HG02973 (cell line): ENCODE measurements around the gene MSRB3.
"Not testable (repeated sequence)": the region's sequence is repeated elsewhere in the genome, so short reads cannot be mapped to it uniquely, and the experiment has no call there.

ENCODE experiments used
- ATAC-seq: cut with Tn5 transposase; IDR thresholded peaks from one replicate; pipeline ENCODE4 v1.9.1; 2021; ENCODE audit warnings: moderate library complexity; ENCODE audit not compliant: unreplicated experiment

MSRB3 gene

DNA sequence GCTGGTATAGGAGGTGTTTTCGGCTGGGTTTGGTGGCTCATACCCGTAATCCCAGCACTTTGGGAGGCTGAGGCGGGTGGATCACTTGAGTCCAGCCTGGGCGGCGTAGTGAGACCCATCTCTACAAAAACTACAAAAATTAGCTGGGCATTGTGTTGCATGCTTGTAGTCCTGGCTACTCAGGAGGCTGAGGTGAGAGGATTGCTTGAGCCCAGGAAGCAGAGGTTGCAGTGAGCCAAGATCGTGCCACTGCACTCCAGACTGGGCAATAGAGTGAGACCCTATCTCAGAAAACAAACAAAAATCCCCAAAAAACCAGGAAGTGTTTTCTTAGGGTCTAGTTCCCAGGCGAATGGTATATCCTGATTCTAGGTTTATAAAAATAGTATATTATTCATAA, 7.0 kb downstream of the MSRB3 start:
- not testable (repeated sequence) for ATAC-seq

DNA sequence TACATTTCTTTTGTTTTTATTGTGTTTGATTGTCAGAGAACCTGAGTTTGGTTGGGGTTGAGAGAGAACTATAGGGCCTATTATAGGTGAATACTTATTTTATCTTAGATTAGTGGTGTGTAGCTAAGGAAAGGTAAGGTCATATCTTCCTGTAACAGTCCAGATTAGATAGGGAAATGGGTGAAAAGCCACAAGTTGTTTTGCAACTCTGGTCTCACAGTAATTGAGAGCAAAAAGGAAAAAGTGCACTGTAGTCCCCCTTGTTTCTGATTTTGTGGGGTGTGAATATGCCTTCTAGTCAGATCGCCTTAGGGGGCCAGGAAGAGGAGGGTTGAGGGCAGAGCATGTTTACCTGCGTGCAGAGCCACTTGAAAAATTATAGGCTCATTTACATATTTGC, 8.9 kb downstream of the MSRB3 start:
- no peak for ATAC-seq

DNA sequence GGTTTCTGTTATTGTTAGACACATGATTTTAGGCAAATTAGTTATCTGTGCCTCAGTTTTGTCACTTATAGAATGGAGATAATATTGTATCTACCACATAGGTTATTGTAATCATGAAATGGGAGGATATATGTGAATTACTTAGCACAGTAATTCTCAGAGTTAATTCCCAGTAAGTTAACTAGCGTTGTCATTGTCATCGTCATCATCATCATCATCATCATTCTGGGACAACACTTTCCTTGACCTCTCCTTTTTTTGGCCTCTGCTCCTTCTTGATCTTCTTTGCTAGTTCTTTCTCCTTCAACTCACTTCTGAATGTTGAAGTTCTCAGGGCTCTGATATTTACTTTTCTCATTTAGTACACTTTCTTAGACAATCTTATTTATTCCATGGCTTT, 13.8 kb downstream of the MSRB3 start:
- no peak for ATAC-seq

DNA sequence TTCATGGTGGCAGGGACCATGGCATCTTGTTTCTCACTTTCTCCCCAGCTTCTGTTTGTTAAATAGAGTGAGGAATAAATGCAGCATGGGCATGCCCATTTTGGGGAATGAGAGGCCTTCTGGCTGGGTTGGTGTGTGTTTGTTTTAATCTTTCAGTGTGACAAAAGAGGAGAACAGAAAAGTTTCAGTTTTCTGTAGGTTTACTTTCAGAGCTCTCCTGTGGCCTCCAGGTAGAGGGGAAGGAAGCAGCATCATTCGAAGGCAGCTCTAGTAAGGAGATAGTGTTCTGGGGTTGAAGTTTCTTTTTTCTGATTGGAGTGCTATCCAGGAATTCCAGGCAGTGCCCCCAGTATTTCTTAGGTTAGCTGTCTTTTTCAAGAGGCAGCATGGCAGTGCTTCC, 15.3 kb downstream of the MSRB3 start:
- no peak for ATAC-seq

DNA sequence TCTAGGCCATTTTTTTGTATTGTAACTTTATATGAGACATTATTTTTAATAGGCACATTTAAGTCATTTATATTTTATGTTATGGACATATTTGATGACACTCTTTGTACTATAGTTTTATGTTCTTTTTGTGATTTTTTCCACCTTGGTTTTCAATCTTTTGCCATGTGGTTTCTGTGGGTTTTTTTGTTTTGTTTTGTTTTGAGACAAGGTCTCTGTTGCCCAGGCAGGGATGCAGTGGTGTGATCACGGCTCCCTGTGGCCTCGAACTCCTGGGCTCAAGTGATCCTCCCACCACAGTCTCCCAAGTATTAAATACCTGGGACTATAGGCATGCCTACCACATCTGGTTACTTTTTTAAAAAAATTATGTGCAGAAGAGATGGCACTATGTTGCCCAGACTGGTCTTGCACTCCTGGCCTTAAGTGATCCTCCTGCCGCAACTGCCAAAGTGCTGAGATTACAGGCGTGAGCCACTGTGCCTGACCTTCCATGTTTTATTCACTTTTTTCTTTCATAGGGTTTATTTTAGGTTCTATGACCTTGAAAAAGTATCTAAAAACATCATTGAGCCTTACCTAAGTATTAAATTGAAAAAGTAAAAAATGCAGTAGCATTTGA, 16.3 kb downstream of the MSRB3 start:
- no peak for ATAC-seq

DNA sequence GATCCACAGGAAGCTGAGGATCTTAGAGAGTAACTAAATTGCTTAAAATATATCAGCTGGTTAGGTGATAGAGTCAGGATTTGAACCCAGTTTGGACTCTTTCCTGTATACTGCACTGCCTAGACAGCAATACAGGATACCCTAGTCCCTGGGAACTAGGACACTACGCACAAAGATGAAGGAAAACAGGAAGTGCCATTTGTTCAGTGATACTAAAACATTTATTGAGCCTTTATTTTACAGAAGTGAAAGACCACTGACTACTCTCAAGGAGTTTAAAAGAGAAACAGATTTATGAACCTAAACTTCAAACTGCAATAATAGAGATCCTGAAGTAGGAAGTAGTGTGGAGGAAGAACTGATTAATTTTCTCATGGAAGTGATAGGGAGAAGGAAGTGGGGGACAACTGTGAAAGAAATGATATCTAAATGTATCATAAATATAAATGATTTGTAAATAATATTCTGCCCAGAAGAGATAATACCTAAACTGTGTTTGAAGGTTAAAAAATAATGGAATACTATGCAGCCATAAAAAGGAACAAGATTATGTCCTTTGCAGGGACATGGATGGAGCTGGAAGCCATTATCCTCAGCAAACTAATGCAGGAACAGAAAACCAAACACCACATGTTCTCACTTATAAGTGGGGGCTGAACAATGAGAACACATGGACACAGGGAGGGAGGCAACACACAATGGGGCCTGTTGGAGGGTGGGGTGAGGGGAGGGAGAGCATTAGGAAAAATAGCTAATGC, 18.2 kb downstream of the MSRB3 start:
- ATAC-seq, result no peak

DNA sequence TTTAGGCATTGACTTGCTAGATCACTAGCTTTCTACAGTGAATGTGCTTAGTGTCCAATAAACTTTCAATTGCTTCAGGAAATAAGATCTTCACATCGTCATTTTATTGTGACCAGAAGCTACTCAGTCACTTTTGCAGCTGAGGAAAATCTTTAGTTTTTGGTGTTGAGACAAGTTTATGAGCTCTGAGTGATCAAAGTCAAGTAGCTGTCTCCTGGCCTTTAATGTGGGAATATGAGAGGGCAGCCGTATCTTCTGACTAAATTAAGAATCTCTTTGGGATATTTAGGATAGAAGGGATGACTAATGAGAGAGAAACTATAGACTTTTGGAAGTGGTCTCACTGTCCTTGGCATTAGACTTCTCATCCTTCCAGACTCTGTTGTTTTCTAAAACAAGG, 21.6 kb downstream of the MSRB3 start:
- ATAC-seq, result no peak

DNA sequence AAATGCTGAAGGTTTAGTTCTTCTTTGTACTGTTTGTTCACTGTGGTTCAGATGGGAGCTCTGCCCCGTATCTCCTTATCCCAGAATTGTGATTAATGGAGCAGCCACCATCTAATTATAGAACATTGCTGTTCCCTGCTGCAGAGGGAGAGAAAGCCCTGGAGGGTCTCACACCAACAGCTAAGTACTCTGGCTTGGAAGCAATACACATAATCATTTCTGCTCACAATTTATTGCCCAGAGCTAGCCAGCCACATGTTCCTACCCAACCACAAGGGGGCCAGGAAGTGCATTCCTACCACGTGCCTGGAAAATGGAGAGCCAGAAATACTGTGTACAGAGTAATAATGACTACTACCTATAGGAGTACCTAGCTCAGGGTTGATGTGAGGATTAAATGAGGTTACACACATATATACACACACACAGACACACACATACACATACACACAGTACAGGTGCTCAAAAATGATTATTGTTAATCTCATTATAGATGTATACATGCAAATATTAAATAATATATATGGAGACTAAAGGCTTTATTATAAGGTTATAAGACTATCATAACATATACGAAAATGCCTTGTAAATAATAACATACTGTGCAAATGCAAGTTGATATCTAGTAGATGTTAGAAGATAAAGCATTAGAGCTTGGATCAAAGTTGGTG, 22.3 kb downstream of the MSRB3 start:
- no peak for ATAC-seq

DNA sequence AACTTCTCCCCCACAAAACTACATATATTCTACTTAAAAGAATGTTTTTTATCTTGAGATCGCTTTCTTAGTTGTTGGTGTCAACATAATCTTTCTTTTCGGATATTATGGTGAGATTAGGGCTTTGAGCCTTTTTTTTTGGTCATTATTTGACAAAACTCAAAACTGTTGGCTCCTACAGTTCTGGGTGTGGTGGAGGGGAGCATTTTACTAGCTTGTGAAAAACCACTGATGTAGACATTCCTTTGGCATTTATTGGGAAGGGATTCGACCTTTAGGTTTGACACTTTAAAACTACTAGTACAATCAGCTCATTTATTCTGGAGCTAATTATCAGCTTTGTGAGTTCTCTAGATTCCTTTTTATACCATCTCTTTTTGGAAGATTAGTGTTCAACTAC, 24.4 kb downstream of the MSRB3 start:
- no peak for ATAC-seq

DNA sequence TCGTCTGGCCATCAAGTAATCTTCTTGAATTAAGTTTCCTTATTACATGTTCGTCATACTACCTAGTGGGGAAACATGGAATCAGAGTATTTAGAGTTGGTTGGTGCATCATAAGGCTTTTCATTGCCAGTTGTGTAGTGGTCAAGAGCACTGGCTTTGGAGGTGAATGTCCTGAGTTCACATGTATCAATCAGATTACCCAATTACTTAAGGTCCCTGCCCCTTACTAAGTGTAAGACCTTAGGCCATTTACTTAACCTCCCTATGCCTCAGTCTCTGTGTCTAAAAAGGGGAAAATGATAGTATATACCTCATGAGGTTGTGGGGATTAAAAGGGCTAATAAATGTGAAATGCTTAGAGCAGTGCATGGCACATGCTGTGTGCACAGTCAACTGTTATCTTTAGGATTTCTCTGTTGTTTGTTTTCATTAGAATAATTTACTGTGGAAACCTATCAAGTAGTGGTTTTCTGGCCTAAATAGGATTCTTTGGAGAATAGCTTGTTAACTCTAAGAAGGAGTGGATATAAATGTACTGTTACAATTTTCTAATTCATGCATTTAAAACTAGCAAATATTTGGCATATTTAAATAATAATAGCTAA, 27.0 kb downstream of the MSRB3 start:
- ATAC-seq, result no peak

DNA sequence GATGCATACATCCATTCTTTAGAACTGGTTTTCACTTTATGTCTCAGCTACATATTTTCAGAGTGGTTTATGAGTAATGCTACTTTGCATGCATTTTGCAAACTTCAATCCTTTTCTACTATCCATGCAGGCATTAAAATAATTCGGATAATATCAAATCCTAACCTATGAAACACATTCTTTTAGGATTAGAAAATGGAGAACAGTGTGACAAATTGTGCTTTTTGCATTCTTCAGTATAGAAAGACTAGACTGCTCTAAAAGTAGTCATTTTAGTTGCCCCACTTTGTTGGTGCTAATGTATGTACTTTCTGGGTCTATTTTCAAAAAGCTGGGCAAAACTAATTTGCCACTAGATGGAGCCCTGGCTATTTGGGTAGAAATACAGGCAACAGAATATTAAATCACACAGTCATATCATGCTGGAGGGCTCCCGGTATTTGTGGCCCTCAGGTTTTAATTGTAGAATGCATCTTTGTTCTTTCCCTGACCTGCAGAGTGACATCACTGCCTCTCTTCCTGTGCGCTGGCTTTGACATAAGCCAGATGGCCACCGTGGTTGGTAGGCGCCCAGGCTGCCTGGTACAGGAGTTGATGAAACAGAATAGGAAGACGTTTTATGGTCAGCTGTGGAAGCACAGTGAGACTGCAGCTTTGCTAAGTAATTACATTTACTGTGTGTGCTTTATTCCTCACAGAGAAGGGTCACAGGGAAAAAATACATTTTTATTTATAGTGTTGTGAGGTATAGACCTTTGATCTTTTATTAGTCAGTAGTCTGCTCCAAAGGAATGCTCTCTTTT, 28.1 kb downstream of the MSRB3 start:
- ATAC-seq, result no peak

DNA sequence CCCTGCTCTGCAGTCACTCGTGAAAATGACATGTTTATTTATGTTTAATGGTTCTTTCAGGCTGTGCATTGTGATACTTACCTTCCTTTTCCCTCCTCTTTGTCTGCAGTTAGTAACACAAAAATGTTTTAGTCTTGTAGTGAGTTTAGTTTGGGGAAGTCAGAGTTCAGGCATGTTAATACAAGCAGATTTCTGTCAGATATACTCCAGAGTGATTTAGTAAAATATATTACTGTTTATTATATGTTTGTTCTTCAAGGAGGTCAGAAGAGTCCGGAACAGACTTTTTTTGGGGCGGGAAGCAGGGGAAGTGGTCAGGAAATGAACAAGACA, 28.7 kb downstream of the MSRB3 start:
- ATAC-seq, result no peak

DNA sequence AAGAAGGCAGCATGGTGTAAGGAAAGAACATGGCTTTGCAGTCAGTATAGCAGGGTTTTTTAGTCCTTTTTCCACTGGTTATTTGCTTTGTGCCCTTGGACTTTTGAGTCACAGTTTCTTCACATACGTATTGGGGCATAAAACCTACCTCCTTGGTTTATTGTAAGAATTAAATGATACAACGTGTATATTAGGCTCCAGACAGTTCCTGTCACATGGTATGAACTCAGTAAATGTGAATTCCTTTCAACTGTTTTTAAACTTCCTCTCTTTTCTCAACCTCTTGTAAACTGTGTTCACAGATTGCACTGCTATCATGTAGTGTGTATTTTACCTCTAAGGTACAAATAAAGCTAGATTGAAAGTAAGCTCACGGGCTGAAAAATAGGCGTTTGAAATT, 29.5 kb downstream of the MSRB3 start:
- no peak for ATAC-seq

DNA sequence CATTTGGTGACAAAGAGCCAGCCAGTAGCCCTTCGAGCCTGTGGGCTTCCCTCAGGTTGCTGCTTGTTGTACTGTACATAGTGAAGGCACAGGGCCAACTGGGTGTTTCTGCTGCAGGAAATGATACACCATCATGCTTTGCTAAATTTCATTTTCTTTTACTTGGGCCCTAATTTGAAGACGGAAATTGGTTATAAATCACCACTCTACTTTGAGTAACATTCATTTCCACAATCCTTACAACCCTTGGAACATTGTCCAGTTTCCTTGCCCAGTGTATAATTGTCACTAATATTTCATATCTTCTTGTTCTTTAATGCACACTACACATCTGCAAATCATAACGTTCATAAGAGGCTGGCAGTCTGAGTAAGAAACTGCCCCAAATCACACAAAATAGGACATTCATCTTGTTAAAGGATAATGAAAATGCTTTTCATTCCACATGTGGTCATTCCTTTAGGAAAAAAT, 30.2 kb downstream of the MSRB3 start:
- ATAC-seq, result no peak

DNA sequence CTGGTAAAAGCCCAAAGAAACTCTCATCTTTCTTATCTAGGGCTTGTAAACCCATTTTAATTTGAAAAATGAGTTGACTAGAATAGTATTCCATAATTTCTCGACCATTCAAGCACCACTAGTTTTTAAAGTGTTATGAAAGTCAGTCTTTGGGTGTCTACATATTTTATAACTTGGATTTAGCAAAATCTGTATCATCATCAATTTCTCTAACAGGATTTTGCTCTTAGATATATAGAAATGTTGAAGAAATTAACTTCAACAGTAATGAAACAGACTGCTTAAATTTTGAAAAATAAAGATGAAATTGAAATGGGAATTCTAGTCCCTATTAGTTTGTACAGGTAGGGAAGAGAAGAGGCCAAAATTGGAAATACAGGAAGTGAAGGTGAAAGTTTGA, 32.8 kb downstream of the MSRB3 start:
- no peak for ATAC-seq

DNA sequence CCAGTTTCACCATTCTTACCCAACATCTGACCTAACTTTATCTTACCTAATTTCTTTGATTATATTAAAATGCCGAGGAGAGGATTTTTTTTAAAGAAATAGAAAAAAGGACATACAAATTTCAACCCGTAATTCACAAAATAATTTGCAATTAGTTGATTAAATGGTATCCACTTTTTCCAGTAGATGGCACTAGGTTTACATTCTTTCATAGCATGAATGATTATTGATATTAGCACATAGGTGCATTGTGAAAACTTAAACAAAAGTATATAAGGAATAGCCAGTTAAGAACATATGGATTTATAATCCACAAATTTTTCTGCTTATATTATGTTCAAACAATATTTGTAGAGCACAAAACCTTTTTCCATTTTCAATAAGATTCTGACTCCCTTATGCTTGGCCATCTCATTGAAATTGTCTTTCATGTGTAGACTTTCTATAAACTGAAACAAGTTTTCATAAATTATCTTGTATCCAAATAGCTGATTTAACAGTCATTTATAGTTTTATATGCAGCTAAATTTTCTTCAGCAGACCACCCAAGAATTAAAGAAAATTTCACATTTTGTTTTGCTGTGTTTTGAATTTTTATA, 35.3 kb downstream of the MSRB3 start:
- no peak for ATAC-seq

DNA sequence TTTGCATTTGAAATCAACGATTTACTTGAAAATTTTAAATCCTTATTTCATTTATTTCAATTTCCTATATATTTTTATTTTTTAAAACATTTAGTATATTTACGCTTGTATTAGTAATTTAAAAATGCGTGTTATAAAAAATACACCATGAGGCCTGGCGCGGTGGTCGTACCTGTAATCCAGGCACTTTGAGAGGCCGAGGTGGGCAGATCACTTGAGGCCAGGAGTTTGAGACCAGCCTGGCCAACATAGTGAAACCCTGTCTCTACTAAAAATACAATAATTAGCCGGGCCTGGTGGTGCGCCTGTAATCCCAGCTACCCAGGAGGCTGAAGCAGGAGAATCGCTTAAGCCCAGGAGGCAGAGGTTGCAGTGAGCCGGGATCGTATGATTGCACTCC, 36.8 kb downstream of the MSRB3 start:
- ATAC-seq, result not testable (repeated sequence)

DNA sequence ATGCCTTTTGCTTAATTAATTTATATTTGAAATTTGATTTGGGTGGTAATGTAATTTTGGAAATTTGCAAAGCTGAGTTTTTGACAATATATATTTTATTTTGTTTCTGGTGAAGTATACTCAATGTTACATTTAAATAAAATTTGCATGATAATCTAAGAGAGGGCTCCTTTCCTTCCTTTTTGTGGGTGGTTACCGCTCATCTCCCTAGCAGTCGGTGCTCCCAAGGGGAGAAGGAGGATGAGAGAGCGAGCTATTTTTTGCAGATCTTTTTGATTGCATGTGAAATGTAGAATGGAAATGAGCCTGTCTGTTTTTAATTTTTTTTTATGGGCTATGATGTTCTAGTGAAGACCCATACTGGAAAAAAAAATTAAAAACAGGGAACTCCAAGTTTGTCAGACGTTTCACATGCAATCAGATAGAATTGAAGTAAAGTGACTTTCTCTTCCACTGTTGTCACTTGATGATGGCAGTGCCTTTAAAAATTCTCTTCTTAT, 39.8 kb downstream of the MSRB3 start:
- no peak for ATAC-seq

DNA sequence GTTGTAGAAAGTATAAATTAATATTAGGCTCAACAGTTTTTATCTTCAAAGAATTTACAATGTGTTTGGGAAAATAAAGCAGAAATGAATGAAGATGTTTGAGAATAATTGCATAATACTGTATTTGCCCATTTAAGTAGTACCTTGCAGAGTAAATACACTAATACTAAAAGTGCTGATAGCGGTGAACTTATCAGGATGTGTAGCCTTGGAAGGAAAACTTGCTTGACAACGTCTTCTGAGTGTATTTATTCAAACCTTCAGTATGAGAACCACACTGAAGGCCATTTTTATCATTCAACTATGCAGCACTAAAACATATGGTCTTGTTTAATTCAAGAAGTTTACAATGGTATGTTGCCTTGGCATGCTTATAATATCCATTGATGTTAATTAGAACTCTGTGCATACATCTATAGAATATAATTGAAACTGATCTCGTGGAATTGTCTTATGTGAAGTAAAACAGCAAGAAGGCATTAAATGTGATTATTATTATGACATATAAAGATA, 41.3 kb downstream of the MSRB3 start:
- ATAC-seq, result no peak

DNA sequence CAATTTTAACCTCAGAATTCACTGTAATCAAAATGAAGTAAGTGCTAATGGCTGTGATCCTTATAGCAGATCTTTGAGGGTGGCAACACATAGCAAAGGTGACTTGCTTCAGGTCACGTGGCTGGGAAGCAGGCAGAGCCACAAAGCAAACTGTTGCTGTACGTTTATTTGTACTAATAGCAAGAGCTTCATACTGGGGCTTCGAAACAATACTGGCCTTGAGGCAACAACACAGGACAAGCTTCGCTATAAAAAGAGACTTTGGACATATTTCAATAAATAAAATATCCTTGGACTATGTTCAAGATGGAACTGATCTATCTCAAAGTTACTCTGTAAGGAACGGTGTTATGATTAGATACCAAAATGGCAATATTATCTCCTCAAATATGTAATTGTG, 44.6 kb downstream of the MSRB3 start:
- ATAC-seq, result no peak
